HCT116 (cell line): Measurements from ENCODE around the gene SNTB2. TPM values are rescaled to one million over a fixed set of nuclear protein-coding genes. Genes with fewer than 3 reads are reported as not detected.

ENCODE experiments used
- ATAC-seq: fragments of 200-7000 bp; cut with Tn5 transposase; 2 replicates; pipeline ENCODE4 v1.9.1; 2020; ENCODE audit warnings: mild to moderate bottlenecking, moderate library complexity
- BruUV-seq: library from RNA; stranded (reverse); fragments of 400-500 nt; replicated peaks from 2 replicates; lab custom pipeline; 2021; lab: Mats Ljungman, UMichigan
- CTCF ChIA-PET: fragments of 300-600 bp; sonication (Branson Sonifier 250); formaldehyde crosslinking; loops from one replicate; lab custom pipeline; 2021; ENCODE audit warnings: antibody characterized with exemption; lab: Charles Lee
- POLR2A ChIA-PET: fragments of 300-600, 350-600 bp; sonication (Branson Sonifier 250); formaldehyde crosslinking; loops from one replicate; lab custom pipeline; 2021; ENCODE audit warnings: antibody characterized with exemption; lab: Charles Lee
- RAD21 ChIA-PET, 2 experiments: fragments of 300-600 bp; sonication (Branson Sonifier 250); formaldehyde crosslinking; loops; one replicate each; lab custom pipeline; 2023; ENCODE audit warnings: low total read pairs in 2 of 2; ENCODE audit not compliant: uncharacterized antibody in 2 of 2, unreplicated experiment in 2 of 2, low non-redundant PET in 1 of 2; lab: Charles Lee
- DNase-seq: peaks from one replicate; pipeline ENCODE4 v3.0.0-alpha.2; 2010; ENCODE audit warnings: low read depth, low spot score
- H2AFZ ChIP-seq: fragments of 200-600 bp; shearing (Covaris generic), sonication (generic); 2 replicates; pipeline ENCODE4 v1.6.1; 2017; ENCODE audit warnings: low read depth, mixed run types, mixed read lengths, antibody characterized with exemption, low read length; ENCODE audit not compliant: poor library complexity, severe bottlenecking
- H3K27ac ChIP-seq: 2 replicates; pipeline ENCODE4 v1.5.1; 2012; ENCODE audit warnings: low read depth, low read length
- H3K27me3 ChIP-seq: fragments of 200-600 bp; sonication (generic); 2 replicates; pipeline ENCODE4 v1.6.1; 2016; ENCODE audit warnings: mixed run types, low read length, mixed read lengths; ENCODE audit not compliant: insufficient read depth
- H3K36me3 ChIP-seq, 2 experiments: fragments of 200-500 bp in 1 of 2; fragments of 200-600 bp in 1 of 2; sonication (Bioruptor generic) in 1 of 2; sonication (generic) in 1 of 2; 2 replicates each; pipeline versions ENCODE4 v1.5.1 to v1.6.1; 2014 to 2016; ENCODE audit warnings: low read length in 2 of 2, inconsistent platforms in 1 of 2, mixed read lengths in 1 of 2, mixed run types in 1 of 2; ENCODE audit not compliant: insufficient read depth in 2 of 2, control insufficient read depth in 1 of 2
- H3K4me1 ChIP-seq, 2 experiments: fragments of 200-600 bp in 1 of 2; sonication (generic) in 1 of 2; 2 replicates each; pipeline versions ENCODE4 v1.5.1 to v1.6.1; 2012 to 2017; ENCODE audit warnings: low read length in 2 of 2, inconsistent platforms in 1 of 2, mild to moderate bottlenecking in 1 of 2, mixed read lengths in 1 of 2, mixed run types in 1 of 2, moderate library complexity in 1 of 2; ENCODE audit not compliant: insufficient read depth in 2 of 2, control insufficient read depth in 1 of 2
- H3K4me2 ChIP-seq: fragments of 200-600 bp; sonication (generic); 2 replicates; pipeline ENCODE4 v1.6.1; 2017; ENCODE audit warnings: mixed run types, low read length, mixed read lengths
- H3K4me3 ChIP-seq, 2 experiments: fragments of 200-600 bp in 1 of 2; sonication (generic) in 1 of 2; replicated peaks in 1 of 2; 2 replicates each; pipeline ENCODE4 v1.5.1; 2011 to 2016; ENCODE audit warnings: low read length in 2 of 2, control low read depth in 1 of 2, low read depth in 1 of 2, mild to moderate bottlenecking in 1 of 2, mixed read lengths in 1 of 2, mixed run types in 1 of 2
- H3K79me2 ChIP-seq: fragments of 200-600 bp; sonication (generic); 2 replicates; pipeline ENCODE4 v1.6.1; 2017; ENCODE audit warnings: mild to moderate bottlenecking, mixed run types, low read length, moderate library complexity, mixed read lengths; ENCODE audit not compliant: insufficient read depth
- H3K9ac ChIP-seq: fragments of 200-600 bp; sonication (generic); 2 replicates; pipeline ENCODE4 v1.6.1; 2016; ENCODE audit warnings: low read length, mixed read lengths
- H3K9me2 ChIP-seq: fragments of 200-600 bp; sonication (generic), shearing (Covaris generic); 2 replicates; pipeline ENCODE4 v1.6.1; 2017; ENCODE audit warnings: mixed run types, mild to moderate bottlenecking, moderate library complexity; ENCODE audit not compliant: insufficient read depth
- H3K9me3 ChIP-seq, 2 experiments: fragments of 200-500 bp in 1 of 2; fragments of 200-600 bp in 1 of 2; sonication (Bioruptor generic) in 1 of 2; sonication (generic) in 1 of 2; 2 replicates each; pipeline ENCODE4 v1.6.1; 2014 to 2017; ENCODE audit warnings: low read length in 2 of 2, mixed read lengths in 2 of 2, inconsistent platforms in 1 of 2, low read depth in 1 of 2, mild to moderate bottlenecking in 1 of 2, mixed run types in 1 of 2, moderate library complexity in 1 of 2; ENCODE audit not compliant: control insufficient read depth in 1 of 2, insufficient read depth in 1 of 2
- H4K20me1 ChIP-seq: fragments of 200-600 bp; sonication (generic), shearing (Covaris generic); 2 replicates; pipeline ENCODE4 v1.6.1; 2017; ENCODE audit warnings: mixed run types, mild to moderate bottlenecking, moderate library complexity; ENCODE audit not compliant: insufficient read depth
- CBX3 ChIP-seq: IDR thresholded peaks from 2 replicates; pipeline ENCODE4 v1.6.1; 2012; ENCODE audit warnings: low read depth
- CTCF ChIP-seq, 3 experiments: fragments of 200-600 bp in 1 of 3; sonication (generic) in 1 of 3; IDR thresholded peaks in 2 of 3; conservative IDR thresholded peaks in 1 of 3; 2 replicates each; pipeline ENCODE4 v1.5.1; 2012 to 2017; ENCODE audit warnings: low read depth in 2 of 3, low read length in 2 of 3, antibody characterized with exemption in 1 of 3, borderline replicate concordance in 1 of 3, control low read depth in 1 of 3, mild to moderate bottlenecking in 1 of 3, mixed read lengths in 1 of 3, mixed run types in 1 of 3, moderate library complexity in 1 of 3; ENCODE audit not compliant: insufficient read depth in 1 of 3
- EZH2 ChIP-seq: fragments of 200-600 bp; sonication (generic); IDR thresholded peaks from 2 replicates; pipeline ENCODE4 v1.6.1; 2017; ENCODE audit warnings: antibody characterized with exemption, mixed run types
- FOSL1 ChIP-seq: IDR thresholded peaks from 2 replicates; pipeline ENCODE4 v1.6.1; 2012; ENCODE audit warnings: low read depth
- POLR2A ChIP-seq: IDR thresholded peaks from 2 replicates; pipeline ENCODE4 v1.7.0; 2011; ENCODE audit warnings: borderline replicate concordance; ENCODE audit not compliant: insufficient read depth, insufficient read length; ENCODE audit errors: extremely low read depth
- POLR2AphosphoS5 ChIP-seq: IDR thresholded peaks from 2 replicates; pipeline ENCODE4 v1.6.1; 2011; ENCODE audit warnings: mild to moderate bottlenecking, low read depth, low read length, moderate library complexity
- RAD21 ChIP-seq: IDR thresholded peaks from 2 replicates; pipeline ENCODE4 v1.6.1; 2012; ENCODE audit warnings: low read depth, mild to moderate bottlenecking
- SRF ChIP-seq: IDR thresholded peaks from 2 replicates; pipeline ENCODE4 v1.6.1; 2012; ENCODE audit warnings: low read depth
- TCF7L2 ChIP-seq: IDR thresholded peaks from 2 replicates; pipeline ENCODE4 v1.7.0; 2011; ENCODE audit warnings: borderline replicate concordance, inconsistent platforms; ENCODE audit not compliant: insufficient read depth, insufficient read length; ENCODE audit errors: extremely low read depth
- YY1 ChIP-seq: IDR thresholded peaks from 2 replicates; pipeline ENCODE4 v1.6.1; 2011; ENCODE audit warnings: low read length, low read depth, moderate library complexity, mild to moderate bottlenecking; ENCODE audit not compliant: insufficient replicate concordance; ENCODE audit errors: extremely low read depth
- intact Hi-C: fragments of 100-400 bp; cut with micrococcal nuclease; formaldehyde crosslinking; loops from 2 replicates; pipeline ENCODE4 v1.10.0; 2022
- total RNA-seq: library from RNA; stranded (reverse); gene quantifications from one replicate; pipeline ENCODE4 v1.2.1, GENCODE V29; 2021; ENCODE audit not compliant: unreplicated experiment
- TF ChIP-seq, protein P1 (sequence below): IDR thresholded peaks from 2 replicates; pipeline ENCODE4 v1.6.1; 2011; ENCODE audit warnings: mild to moderate bottlenecking, low read length, moderate library complexity; ENCODE audit not compliant: insufficient replicate concordance; ENCODE audit errors: extremely low read depth

SNTB2 gene
- total RNA-seq, 1 experiment from 2014 or later: 38.1 TPM

GRCh38 chr16:69310653-69311532, 123.9 kb downstream of the SNTB2 start, which contains the start of gene VPS4A:
TSS of gene VPS4A (plus strand) at chr16:69311350. CDS start at chr16:69311512, 162 bp downstream.
- no peaks in the 10 kb centered on the region for H3K27me3 ChIP-seq
- peaks cover 6 to 14% of the 10 kb centered on the region in 2 experiments for H3K4me1 ChIP-seq
- H3K79me2 ChIP-seq: peaks cover 44% of the 10 kb centered on the region
- H3K9ac ChIP-seq: peak within 1 kb of the TSS; percentile 85
- no peaks in the 10 kb centered on the region for H4K20me1 ChIP-seq
- no peaks in the 10 kb centered on the region for H3K9me3 ChIP-seq
- RAD21 ChIA-PET: no interaction called here
- H3K4me3 ChIP-seq: peak within 1 kb of the TSS; percentile 84 to 89
- H3K36me3 ChIP-seq: peaks cover 11 to 14% of the 10 kb centered on the region in 2 experiments; a peak in 3 of 4 replicates
- TSS peak; percentile 67 for BruUV-seq
- intact Hi-C loops: no loop called here
- H3K9me2 ChIP-seq: no peaks in the 10 kb centered on the region
- ATAC-seq: peak; percentile 96
- peak within 1 kb of the TSS; percentile 96 for H3K4me2 ChIP-seq
- CTCF ChIA-PET: no interaction called here
- peak within 1 kb of the TSS; percentile 85 for H3K27ac ChIP-seq
- H2AFZ ChIP-seq: no peak within 1 kb of the TSS
- peak; percentile 89 for DNase-seq
- TF ChIP-seq SRF: no peak
- TF ChIP-seq, protein P1, sequence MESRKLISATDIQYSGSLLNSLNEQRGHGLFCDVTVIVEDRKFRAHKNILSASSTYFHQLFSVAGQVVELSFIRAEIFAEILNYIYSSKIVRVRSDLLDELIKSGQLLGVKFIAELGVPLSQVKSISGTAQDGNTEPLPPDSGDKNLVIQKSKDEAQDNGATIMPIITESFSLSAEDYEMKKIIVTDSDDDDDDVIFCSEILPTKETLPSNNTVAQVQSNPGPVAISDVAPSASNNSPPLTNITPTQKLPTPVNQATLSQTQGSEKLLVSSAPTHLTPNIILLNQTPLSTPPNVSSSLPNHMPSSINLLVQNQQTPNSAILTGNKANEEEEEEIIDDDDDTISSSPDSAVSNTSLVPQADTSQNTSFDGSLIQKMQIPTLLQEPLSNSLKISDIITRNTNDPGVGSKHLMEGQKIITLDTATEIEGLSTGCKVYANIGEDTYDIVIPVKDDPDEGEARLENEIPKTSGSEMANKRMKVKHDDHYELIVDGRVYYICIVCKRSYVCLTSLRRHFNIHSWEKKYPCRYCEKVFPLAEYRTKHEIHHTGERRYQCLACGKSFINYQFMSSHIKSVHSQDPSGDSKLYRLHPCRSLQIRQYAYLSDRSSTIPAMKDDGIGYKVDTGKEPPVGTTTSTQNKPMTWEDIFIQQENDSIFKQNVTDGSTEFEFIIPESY: peak; percentile 9
- peak; percentile 63 for TF ChIP-seq RAD21
- peak; percentile 79 for TF ChIP-seq POLR2AphosphoS5
- TF ChIP-seq POLR2A: peak; percentile 53
- no peak for TF ChIP-seq TCF7L2
- TF ChIP-seq CTCF (IDR thresholded peaks at IDR 0.05 in 2 of 3, conservative IDR thresholded peaks at IDR 0.05 in 1 of 3; ENCODE audit: borderline replicate concordance in 1 of 3, insufficient read depth in 1 of 3, low read depth in 2 of 3, low read length in 2 of 3): peak; percentile 58 to 87 (median 65)
- no peak for TF ChIP-seq EZH2
- peak; percentile 53 for TF ChIP-seq YY1
- peak; percentile 85 for TF ChIP-seq CBX3
- no peak for TF ChIP-seq FOSL1
- TF ChIP-seq, all 23 proteins: peak for 7
- POLR2A ChIA-PET: no interaction called here
